Measurements from ENCODE around the gene TPX2. TPM values are rescaled to one million over a fixed set of nuclear protein-coding genes. Genes with fewer than 3 reads are reported as not detected.

TPX2 gene
- total RNA-seq, 2 donors from 2014 or later = not detected

GRCh38 chr20:31801508-31801907 is 62.4 kb downstream of the TPX2 start:
- Histone ChIP-seq H3K9me3 (no peaks in the 10 kb centered on the region), H3K36me3 (replicated peaks in 1 of 2; ENCODE audit: insufficient read depth in 1 of 2, low read depth in 2 of 2) (no peaks in the 10 kb centered on the region), H3K27ac (no peak overlapping the region), H3K4me3 (no peak overlapping the region), H3K27me3 (no peaks in the 10 kb centered on the region), H3K4me1 (no peaks in the 10 kb centered on the region)
- DNase-seq (no peak), ATAC-seq (no peak)
- intact Hi-C loops (cut with DNase I) = no loop called here
- WGBS, 2 donors = 64 to 70% methylated on average over 6 to 7 of the region's 7 CpGs
- TF ChIP-seq CTCF (IDR thresholded peaks at IDR 0.05) = no peak
- no peak for TF ChIP-seq POLR2A (IDR thresholded peaks at IDR 0.05)

- Histone ChIP-seq H3K4me1 (no peaks in the 10 kb centered on the region), H3K27ac (no peak overlapping the region), H3K9me3 (no peaks in the 10 kb centered on the region), H3K4me3 (no peak overlapping the region), H3K27me3 (no peaks in the 10 kb centered on the region), H3K36me3 (replicated peaks in 1 of 2; ENCODE audit: insufficient read depth in 1 of 2, low read depth in 2 of 2) (no peaks in the 10 kb centered on the region)
- ATAC-seq (no peak), DNase-seq (no peak)
- TF ChIP-seq POLR2A (IDR thresholded peaks at IDR 0.05) = no peak
- no peak for TF ChIP-seq CTCF (IDR thresholded peaks at IDR 0.05)
- intact Hi-C loops (cut with DNase I) = no loop called here
- WGBS, 2 donors = 82 to 88% methylated on average over 7 of the region's 7 CpGs
These were observed 64.6 kb downstream of the TPX2 start for GRCh38 chr20:31803552-31804291.

- Histone ChIP-seq H3K9me3 (no peaks in the 10 kb centered on the region), H3K27ac (no peak overlapping the region), H3K36me3 (replicated peaks in 1 of 2; ENCODE audit: insufficient read depth in 1 of 2, low read depth in 2 of 2) (no peaks in the 10 kb centered on the region), H3K27me3 (no peaks in the 10 kb centered on the region), H3K4me3 (no peak overlapping the region), H3K4me1 (no peaks in the 10 kb centered on the region)
- ATAC-seq (no peak), DNase-seq (no peak)
- WGBS, 2 donors = 67 to 81% methylated on average over 8 of the region's 8 CpGs
- intact Hi-C loops (cut with DNase I) = no loop called here
- no peak for TF ChIP-seq CTCF (IDR thresholded peaks at IDR 0.05)
- TF ChIP-seq POLR2A (IDR thresholded peaks at IDR 0.05) = no peak
These were observed 67.7 kb downstream of the TPX2 start for GRCh38 chr20:31806564-31807355.

- WGBS, 2 donors = 76 to 93% methylated on average over 3 of the region's 3 CpGs
- intact Hi-C loops (cut with DNase I) = no loop called here
- peaks cover 11% of the 10 kb centered on the region for H3K4me1 ChIP-seq
These were observed 69.4 kb downstream of the TPX2 start for GRCh38 chr20:31808481-31808880.

More at GRCh38 chr20:31808481-31808880, 69.4 kb downstream of the TPX2 start:
- H3K36me3 ChIP-seq (replicated peaks in 1 of 2; ENCODE audit: insufficient read depth in 1 of 2, low read depth in 2 of 2) = no peaks in the 10 kb centered on the region
- H3K9me3 ChIP-seq = no peaks in the 10 kb centered on the region
- DNase-seq (no peak), ATAC-seq (no peak)
- H3K27me3 ChIP-seq = no peaks in the 10 kb centered on the region
- H3K4me3 ChIP-seq = no peak overlapping the region
- H3K27ac ChIP-seq = no peak overlapping the region
- TF ChIP-seq CTCF (IDR thresholded peaks at IDR 0.05) = no peak
- TF ChIP-seq POLR2A (IDR thresholded peaks at IDR 0.05) = no peak
